H1 (cell line): ENCODE results near the gene TP63. TPM values are rescaled to one million over a fixed set of nuclear protein-coding genes. Genes with fewer than 3 reads are reported as not detected.

Experiments used
- CTCF ChIA-PET: fragments of 300-600 bp; sonication (Branson Sonifier 250); formaldehyde crosslinking; loops from one replicate; lab custom pipeline; 2021; ENCODE audit not compliant: partially characterized antibody; lab: Charles Lee
- POLR2A ChIA-PET: fragments of 300-600 bp; sonication (Branson Sonifier 250); formaldehyde crosslinking; loops from one replicate; lab custom pipeline; 2021; ENCODE audit warnings: inconsistent platforms; ENCODE audit not compliant: partially characterized antibody; lab: Charles Lee
- DNase-seq, 2 experiments: peaks; one replicate each; pipeline versions ENCODE4 v3.0.0 to v3.0.0-alpha.2; 2010 to 2022; ENCODE audit warnings: low spot score in 2 of 2, low read depth in 1 of 2, mixed read lengths in 1 of 2
- FAIRE-seq: peaks from 2 replicates; lab custom pipeline; 2011; peaks lifted over from hg19 to GRCh38; lab: Jason Lieb, UNC
- H2AFZ ChIP-seq: 2 replicates; pipeline ENCODE4 v1.8.1; 2012; ENCODE audit warnings: low read length, inconsistent platforms
- H2AK5ac ChIP-seq: 2 replicates; pipeline ENCODE4 v1.6.1; 2013; ENCODE audit warnings: low read depth, low read length
- H2BK120ac ChIP-seq: replicated peaks from 2 replicates; pipeline ENCODE3; 2013; ENCODE audit warnings: low read depth, low read length, inconsistent platforms
- H2BK12ac ChIP-seq: 2 replicates; pipeline ENCODE4 v1.6.1; 2013; ENCODE audit warnings: low read depth, low read length
- H2BK15ac ChIP-seq: 2 replicates; pipeline ENCODE4 v1.6.1; 2013; ENCODE audit warnings: low read length
- H2BK20ac ChIP-seq: 2 replicates; pipeline ENCODE4 v1.6.1; 2013; ENCODE audit warnings: low read length
- H2BK5ac ChIP-seq: 2 replicates; pipeline ENCODE4 v1.6.1; 2013; ENCODE audit warnings: low read depth, low read length
- H3K14ac ChIP-seq: 2 replicates; pipeline ENCODE4 v1.6.1; 2013; ENCODE audit warnings: inconsistent platforms; ENCODE audit not compliant: insufficient read length
- H3K18ac ChIP-seq: 2 replicates; pipeline ENCODE4 v1.6.1; 2013; ENCODE audit warnings: low read length; ENCODE audit errors: extremely low read depth
- H3K23ac ChIP-seq: 2 replicates; pipeline ENCODE4 v1.6.1; 2013; ENCODE audit warnings: inconsistent platforms; ENCODE audit not compliant: insufficient read length
- H3K23me2 ChIP-seq: 2 replicates; pipeline ENCODE4 v1.6.1; 2013; ENCODE audit warnings: low read depth, low read length
- H3K27ac ChIP-seq: 2 replicates; pipeline ENCODE4 v1.6.1; 2011; ENCODE audit warnings: low read depth, low read length, inconsistent platforms
- H3K27me3 ChIP-seq, 4 experiments: replicated peaks in 1 of 4; 1 replicate in 1 of 4; 2 replicates in 3 of 4; pipeline versions ENCODE4 v1.6.1 to v1.8.1; 2011 to 2013; ENCODE audit warnings: low read length in 3 of 4, mild to moderate bottlenecking in 3 of 4, inconsistent platforms in 2 of 4, mixed read lengths in 2 of 4, moderate library complexity in 1 of 4; ENCODE audit not compliant: control insufficient read depth in 3 of 4, insufficient read depth in 3 of 4; ENCODE audit errors: extremely low read depth in 1 of 4
- H3K36me3 ChIP-seq, 4 experiments: 2 replicates each; pipeline versions ENCODE4 v1.6.1 to v1.8.1; 2011 to 2013; ENCODE audit warnings: mild to moderate bottlenecking in 4 of 4, low read length in 3 of 4, moderate library complexity in 2 of 4, control low read depth in 1 of 4, inconsistent platforms in 1 of 4; ENCODE audit not compliant: insufficient read depth in 4 of 4, control insufficient read depth in 2 of 4
- H3K4ac ChIP-seq: replicated peaks from 2 replicates; pipeline ENCODE3; 2013; ENCODE audit warnings: low read length, low read depth, mixed read lengths, inconsistent platforms; ENCODE audit not compliant: insufficient read length
- H3K4me1 ChIP-seq, 4 experiments: replicated peaks in 1 of 4; 1 replicate in 1 of 4; 2 replicates in 3 of 4; pipeline versions ENCODE4 v1.6.1 to v1.8.1; 2011 to 2013; ENCODE audit warnings: low read length in 3 of 4, inconsistent platforms in 2 of 4, mixed read lengths in 1 of 4; ENCODE audit not compliant: insufficient read depth in 4 of 4, control insufficient read depth in 3 of 4
- H3K4me2 ChIP-seq, 2 experiments: 2 replicates each; pipeline versions ENCODE4 v1.6.1 to v1.8.1; 2011 to 2013; ENCODE audit warnings: low read depth in 2 of 2, low read length in 2 of 2, control low read depth in 1 of 2, inconsistent platforms in 1 of 2, mild to moderate bottlenecking in 1 of 2; ENCODE audit not compliant: insufficient read depth in 1 of 2
- H3K4me3 ChIP-seq, 4 experiments: fragments of 200-600, 300-600 bp in 1 of 4; sonication (generic), shearing (Covaris generic), sonication (Bioruptor Twin) in 1 of 4; 2 replicates each; pipeline versions ENCODE4 v1.5.1 to v1.8.1; 2011 to 2016; ENCODE audit warnings: low read length in 4 of 4, low read depth in 3 of 4, control low read depth in 2 of 4, inconsistent platforms in 2 of 4, mild to moderate bottlenecking in 2 of 4, mixed read lengths in 1 of 4, moderate library complexity in 1 of 4; ENCODE audit not compliant: insufficient read depth in 2 of 4; ENCODE audit errors: extremely low read depth in 1 of 4
- H3K56ac ChIP-seq: replicated peaks from 2 replicates; pipeline ENCODE3; 2013; ENCODE audit warnings: low read depth, mild to moderate bottlenecking, mixed read lengths, low read length, inconsistent platforms; ENCODE audit not compliant: insufficient read length
- H3K79me1 ChIP-seq: 2 replicates; pipeline ENCODE4 v1.6.1; 2013; ENCODE audit warnings: low read depth, low read length, control low read depth
- H3K79me2 ChIP-seq, 2 experiments: 2 replicates each; pipeline versions ENCODE4 v1.6.1 to v1.8.1; 2012 to 2013; ENCODE audit warnings: low read length in 2 of 2, mild to moderate bottlenecking in 2 of 2, inconsistent platforms in 1 of 2; ENCODE audit not compliant: insufficient read depth in 2 of 2, control insufficient read depth in 1 of 2
- H3K9ac ChIP-seq, 4 experiments: replicated peaks in 1 of 4; 1 replicate in 1 of 4; 2 replicates in 3 of 4; pipeline versions ENCODE4 v1.6.1 to v1.8.1; 2011 to 2013; ENCODE audit warnings: low read depth in 3 of 4, low read length in 3 of 4, control low read depth in 2 of 4, mild to moderate bottlenecking in 2 of 4, moderate library complexity in 2 of 4, inconsistent platforms in 1 of 4; ENCODE audit errors: extremely low read depth in 1 of 4
- H3K9me3 ChIP-seq, 2 experiments: 2 replicates each; pipeline versions ENCODE4 v1.6.1 to v1.8.1; 2012 to 2013; ENCODE audit warnings: mild to moderate bottlenecking in 2 of 2, moderate library complexity in 2 of 2, control low read depth in 1 of 2, inconsistent platforms in 1 of 2, low read depth in 1 of 2, low read length in 1 of 2, mixed read lengths in 1 of 2; ENCODE audit not compliant: insufficient read depth in 2 of 2
- H4K20me1 ChIP-seq, 2 experiments: replicated peaks in 1 of 2; 2 replicates each; pipeline versions ENCODE3 to v1.8.1; 2011 to 2013; ENCODE audit warnings: inconsistent platforms in 2 of 2, low read length in 2 of 2, mild to moderate bottlenecking in 1 of 2; ENCODE audit not compliant: insufficient read depth in 2 of 2, control insufficient read depth in 1 of 2
- H4K5ac ChIP-seq: 2 replicates; pipeline ENCODE4 v1.6.1; 2013; ENCODE audit warnings: low read length, low read depth, mixed read lengths, inconsistent platforms; ENCODE audit not compliant: insufficient read length
- H4K8ac ChIP-seq: 2 replicates; pipeline ENCODE4 v1.8.0; 2013; ENCODE audit warnings: mild to moderate bottlenecking, moderate library complexity, low read length, inconsistent platforms; ENCODE audit not compliant: insufficient read depth; ENCODE audit errors: extremely low read depth
- H4K91ac ChIP-seq: replicated peaks from 2 replicates; pipeline ENCODE3; 2013; ENCODE audit warnings: low read length, mixed read lengths, inconsistent platforms; ENCODE audit not compliant: insufficient read length
- RAD21 ChIP-seq, 2 experiments: IDR thresholded peaks in 1 of 2; conservative IDR thresholded peaks in 1 of 2; 2 replicates each; pipeline ENCODE4 v1.6.1; 2011; ENCODE audit warnings: low read depth in 2 of 2, low read length in 2 of 2, improper control_type of control experiment in 1 of 2, inconsistent platforms in 1 of 2, mild to moderate bottlenecking in 1 of 2, moderate library complexity in 1 of 2
- WGBS, 2 experiments: shearing (Covaris generic) in 1 of 2; methylation state at CpG; one replicate each; pipeline versions ENCODE4 v1.1.6 to v1.1.7; 2013 to 2015; ENCODE audit warnings: low lambda C conversion rate in 2 of 2, mixed read lengths in 2 of 2, inconsistent platforms in 1 of 2, low coverage in 1 of 2, missing lambda C conversion rate in 1 of 2; ENCODE audit not compliant: insufficient replicate concordance in 2 of 2, insufficient coverage in 1 of 2, insufficient read length in 1 of 2; ENCODE audit errors: extremely low coverage in 1 of 2, missing lambda C conversion rate in 1 of 2; 5-methylcytosine and 5-hydroxymethylcytosine counted together
- polyA plus RNA-seq, 7 experiments: library from polyadenylated mRNA; depleted of rRNA in 3 of 7; stranded (reverse) in 5 of 7; unstranded in 2 of 7; fragments of >200 nt in 5 of 7; fragments of 200-250 nt in 2 of 7; gene quantifications; 1 replicate in 5 of 7; 2 replicates in 1 of 7; 4 replicates in 1 of 7; pipeline versions ENCODE4 v1.2.1 to v1.2.3, GENCODE V29; 2011 to 2013; ENCODE audit warnings: missing spikeins in 2 of 7, mixed read lengths in 2 of 7
- total RNA-seq: library from RNA; stranded (reverse); fragmentation: NEBNext Ultra II Directional; extraction: Animal tissue kit (Norgen Biotek cat#: 25700); gene quantifications from 2 replicates; pipeline ENCODE4 v1.2.1, GENCODE V29; 2021

The TP63 gene
- total and polyA plus RNA-seq, 2 of the 8 experiments (the other 6 are each of a cell fraction or from before 2014, with no cell fraction given): not detected

- POLR2A ChIA-PET: no interaction called here
- no peak overlapping the region for H3K4me2 ChIP-seq
- no peak overlapping the region for H2AFZ ChIP-seq
- no peak overlapping the region for H3K23ac ChIP-seq
- no peaks in the 10 kb centered on the region for H3K23me2 ChIP-seq
- no peak overlapping the region for H4K8ac ChIP-seq
- H3K18ac ChIP-seq: no peak overlapping the region
- no peak overlapping the region for H3K14ac ChIP-seq
- CTCF ChIA-PET: interaction anchor here (0.8 to 7.1 kb wide), 11 partner anchors 26 to 636 kb away, joined by 3 to 68 read pairs (median 5); partner anchors contain the start of gene CLDN1
- H2BK12ac ChIP-seq: no peak overlapping the region
- H3K9ac ChIP-seq: no peak overlapping the region
- H2BK120ac ChIP-seq: no peak overlapping the region
- 100% methylated on average over 2 of the region's 2 CpGs; no CpG with 5 or more reads in 1 of the 2 experiments for WGBS, 2 experiments
- no peak overlapping the region for H2BK15ac ChIP-seq
- no peaks in the 10 kb centered on the region for H3K36me3 ChIP-seq
- no peak for TF ChIP-seq RAD21 (IDR thresholded peaks at IDR 0.05 in 1 of 2, conservative IDR thresholded peaks at IDR 0.05 in 1 of 2; ENCODE audit: low read depth in 2 of 2, low read length in 2 of 2)
- no peak overlapping the region for H3K4ac ChIP-seq
- H3K27ac ChIP-seq: no peak overlapping the region
- H4K5ac ChIP-seq: no peak overlapping the region
- H3K79me1 ChIP-seq: no peaks in the 10 kb centered on the region
- H3K56ac ChIP-seq: no peak overlapping the region
- no peak overlapping the region for H2AK5ac ChIP-seq
- H3K4me3 ChIP-seq: no peak overlapping the region
- no peaks in the 10 kb centered on the region for H3K4me1 ChIP-seq
- H4K91ac ChIP-seq: no peak overlapping the region
- FAIRE-seq: no peak
- H2BK20ac ChIP-seq: no peak overlapping the region
- no peaks in the 10 kb centered on the region for H3K27me3 ChIP-seq
- H4K20me1 ChIP-seq: no peaks in the 10 kb centered on the region
- DNase-seq: no peak
- H3K9me3 ChIP-seq: no peaks in the 10 kb centered on the region
- no peak overlapping the region for H2BK5ac ChIP-seq
- no peaks in the 10 kb centered on the region for H3K79me2 ChIP-seq
Measured at GRCh38 chr3:189685860-189686259, 54.7 kb downstream of the TP63 start.
